ENCODE results near the gene DSTYK. TPM values are rescaled to one million over a fixed set of nuclear protein-coding genes. Genes with fewer than 3 reads are reported as not detected.

The DSTYK gene
- total RNA-seq, 1 donor from 2014 or later: 16.9 TPM

- ATAC-seq (no peak), DNase-seq (ENCODE audit: low spot score) (no peak)
- intact Hi-C loops (cut with DNase I): no loop called here
Measured at GRCh38 chr1:205150651-205151428, 60.7 kb downstream of the DSTYK start.

GRCh38 chr1:205147191-205147835 lies 64.2 kb downstream of the DSTYK start:
- no peak for DNase-seq (ENCODE audit: low spot score)
- no peak for ATAC-seq
- intact Hi-C loops (cut with DNase I): no loop called here

GRCh38 chr1:205144751-205145150 lies 66.8 kb downstream of the DSTYK start:
- DNase-seq (ENCODE audit: low spot score) (no peak), ATAC-seq (no peak)
- intact Hi-C loops (cut with DNase I): no loop called here

- no peak for ATAC-seq
- intact Hi-C loops (cut with DNase I): no loop called here
- DNase-seq (ENCODE audit: low spot score): no peak
Measured at GRCh38 chr1:205144046-205144720, 67.3 kb downstream of the DSTYK start.

GRCh38 chr1:205142102-205142469 lies 69.4 kb downstream of the DSTYK start:
- no peak for DNase-seq (ENCODE audit: low spot score)
- intact Hi-C loops (cut with DNase I): no loop called here
- peak; percentile 25 for ATAC-seq

- DNase-seq (ENCODE audit: low spot score): peak; percentile 87
- intact Hi-C loops (cut with DNase I): no loop called here
- ATAC-seq: peak; percentile 86
Measured at GRCh38 chr1:205141236-205142101, 70.0 kb downstream of the DSTYK start.

GRCh38 chr1:205140113-205140512 lies 71.4 kb downstream of the DSTYK start:
- DNase-seq (ENCODE audit: low spot score): no peak
- no peak for ATAC-seq
- intact Hi-C loops (cut with DNase I): no loop called here

GRCh38 chr1:205137901-205138300 lies 73.6 kb downstream of the DSTYK start:
- intact Hi-C loops (cut with DNase I): no loop called here
- DNase-seq (ENCODE audit: low spot score): no peak
- ATAC-seq: no peak

- ATAC-seq: no peak
- DNase-seq (ENCODE audit: low spot score): no peak
- intact Hi-C loops (cut with DNase I): no loop called here
Measured at GRCh38 chr1:205133287-205133686, 78.2 kb downstream of the DSTYK start.

GRCh38 chr1:205129447-205130029 lies 82.0 kb downstream of the DSTYK start:
- intact Hi-C loops (cut with DNase I): no loop called here
- DNase-seq (ENCODE audit: low spot score) (no peak), ATAC-seq (no peak)

- ATAC-seq: no peak
- no peak for DNase-seq (ENCODE audit: low spot score)
- intact Hi-C loops (cut with DNase I): no loop called here
Measured at GRCh38 chr1:205128050-205128449, 83.5 kb downstream of the DSTYK start.

GRCh38 chr1:205127646-205128045 lies 83.9 kb downstream of the DSTYK start:
- intact Hi-C loops (cut with DNase I): no loop called here
- ATAC-seq: no peak

GRCh38 chr1:205124726-205125125 lies 86.8 kb downstream of the DSTYK start:
- intact Hi-C loops (cut with DNase I): loop anchor here (5.0 kb wide), 1 partner anchor 208 kb away; no protein-coding TSS in a partner anchor
- ATAC-seq (no peak), DNase-seq (ENCODE audit: low spot score) (no peak)

More at GRCh38 chr1:205127646-205128045, 83.9 kb downstream of the DSTYK start:
- no peak for DNase-seq (ENCODE audit: low spot score)

GRCh38 chr1:205122489-205122882 lies 89.0 kb downstream of the DSTYK start:
- intact Hi-C loops (cut with DNase I): loop anchor here (5.0 kb wide), 1 partner anchor 210 kb away; no protein-coding TSS in a partner anchor
- DNase-seq (ENCODE audit: low spot score): no peak
- ATAC-seq: peak; percentile 18

GRCh38 chr1:205121660-205122488 lies 89.6 kb downstream of the DSTYK start, which contains the start of gene RBBP5:
RBBP5 (minus strand) TSS chr1:205121978; CDS start chr1:205121873, 105 bp downstream.
- DNase-seq (ENCODE audit: low spot score) (peak; percentile 95), ATAC-seq (peak; percentile 99)
- intact Hi-C loops (cut with DNase I): loop anchor here (5.0 kb wide), 1 partner anchor 210 kb away; no protein-coding TSS in a partner anchor

- ATAC-seq (no peak), DNase-seq (ENCODE audit: low spot score) (no peak)
- intact Hi-C loops (cut with DNase I): no loop called here
Measured at GRCh38 chr1:205118752-205119151, 92.8 kb downstream of the DSTYK start.

GRCh38 chr1:205111354-205111753 lies 100.1 kb downstream of the DSTYK start:
- ATAC-seq: no peak
- DNase-seq (ENCODE audit: low spot score): no peak
- intact Hi-C loops (cut with DNase I): no loop called here

- intact Hi-C loops (cut with DNase I): no loop called here
- ATAC-seq: no peak
- DNase-seq (ENCODE audit: low spot score): no peak
Measured at GRCh38 chr1:205109711-205110110, 101.8 kb downstream of the DSTYK start.

All from sciatic nerve (tissue), 2 donors.